ENCODE measurements around the gene PHLDB2. TPM values are rescaled to one million over a fixed set of nuclear protein-coding genes. Genes with fewer than 3 reads are reported as not detected.

Gene PHLDB2
- total and polyA plus RNA-seq, 10 of the 15 experiments (the other 5 are each of a cell fraction or from before 2014, with no cell fraction given), result 0.03 to 0.67 (median 0.40) TPM

GRCh38 chr3:112013058-112013783 is 154.2 kb downstream of the PHLDB2 start:
- ChIA-PET RAD21 (ENCODE audit: unreplicated experiment) (interaction anchor here (0.5 to 6.0 kb wide), 43 partner anchors 10 to 345 kb away, joined by 3 to 158 read pairs (median 4); partner anchors contain the start of genes ABHD10, PHLDB2 and TAGLN3), SMC1A (ENCODE audit: uncharacterized antibody, unreplicated experiment) (interaction anchor here (0.5 to 15.1 kb wide), 51 partner anchors 10 to 435 kb away, joined by 3 to 417 read pairs (median 4); partner anchors contain the start of genes ABHD10, TAGLN3 and TMPRSS7), CTCF (interaction anchor here (0.6 to 10.9 kb wide), 68 partner anchors 10 to 569 kb away, joined by 3 to 467 read pairs (median 5); partner anchors contain the start of genes ABHD10, PHLDB2, TAGLN3 and TMPRSS7), POLR2A (interaction anchor here (0.6 to 2.5 kb wide), 5 partner anchors 9 to 305 kb away, joined by 3 to 9 read pairs (median 8); partner anchors contain the start of gene ABHD10)
- Histone ChIP-seq H3K79me2 (ENCODE audit: control insufficient read depth, insufficient read depth, low read length) (no peaks in the 10 kb centered on the region), H3K4me2 (ENCODE audit: control insufficient read depth, insufficient read depth) (no peak overlapping the region), H3K36me3 (ENCODE audit: control insufficient read depth in 2 of 2, insufficient read depth in 2 of 2, low read length in 1 of 2) (no peaks in the 10 kb centered on the region), H3K4me3 (no peak overlapping the region), H3K9me3 (replicated peaks; ENCODE audit: control insufficient read depth, insufficient read depth, low read length) (no peaks in the 10 kb centered on the region), H3K4me1 (ENCODE audit: control insufficient read depth, insufficient read depth, low read length) (no peaks in the 10 kb centered on the region), H3K27ac (ENCODE audit: control insufficient read depth, insufficient read depth) (no peak overlapping the region), H3K9ac (ENCODE audit: control insufficient read depth, insufficient read depth, low read length) (no peak overlapping the region), H4K20me1 (ENCODE audit: control insufficient read depth, insufficient read depth) (no peaks in the 10 kb centered on the region), H2AFZ (ENCODE audit: control insufficient read depth, low read depth, low read length) (peak overlapping the region; percentile 79), H3K27me3 (replicated peaks in 1 of 2; ENCODE audit: control insufficient read depth in 2 of 2, insufficient read depth in 2 of 2, low read length in 1 of 2) (no peaks in the 10 kb centered on the region; a peak in 1 of 4 replicates)
- FAIRE-seq (peak; percentile 95), ATAC-seq (peak; percentile 94), DNase-seq (ENCODE audit: low read depth, low spot score) (no peak)
- intact Hi-C loops (cut with micrococcal nuclease; ENCODE audit: unreplicated experiment) (loop anchor here (1.0 kb wide), 3 partner anchors 24 to 296 kb away; no protein-coding TSS in a partner anchor), in situ Hi-C loops (cut with MboI) (no loop called here)
- 29% methylated on average over 19 of the region's 19 CpGs for WGBS (ENCODE audit: insufficient coverage, insufficient replicate concordance, low lambda C conversion rate, missing lambda C conversion rate)
- no TSS peak for BruUV-seq (replicated peaks)
- TF ChIP-seq JUND (IDR thresholded peaks at IDR 0.05; ENCODE audit: low read depth, low read length), result no peak
- TF ChIP-seq ATF2 (IDR thresholded peaks at IDR 0.05; ENCODE audit: low read length), result no peak
- TF ChIP-seq SREBF2 (IDR thresholded peaks at IDR 0.05; ENCODE audit: low read length), result no peak
- no peak for TF ChIP-seq TARDBP (IDR thresholded peaks at IDR 0.05; ENCODE audit: borderline replicate concordance)
- TF ChIP-seq E2F8 (IDR thresholded peaks at IDR 0.05; ENCODE audit: low read depth, partially characterized antibody), result no peak
- TF ChIP-seq TBL1XR1 (IDR thresholded peaks at IDR 0.05; ENCODE audit: low read depth, low read length), result no peak
- peak; percentile 81 for TF ChIP-seq RAD21 (IDR thresholded peaks at IDR 0.05; ENCODE audit: insufficient read depth, low read depth, low read length)
- TF ChIP-seq ZZZ3 (IDR thresholded peaks at IDR 0.05; ENCODE audit: control insufficient read depth, insufficient read length, low read depth), result no peak
- TF ChIP-seq SMARCA5 (IDR thresholded peaks at IDR 0.05), result 0 out of 2 replicates have a peak, but pooled peaks have one; percentile 24
- TF ChIP-seq MEF2A (IDR thresholded peaks at IDR 0.05; ENCODE audit: insufficient read depth, low read depth, low read length), result no peak
- no peak for TF ChIP-seq BRCA1 (IDR thresholded peaks at IDR 0.05; ENCODE audit: low read depth, low read length)
- TF ChIP-seq ATF7 (IDR thresholded peaks at IDR 0.05; ENCODE audit: low read depth), result no peak
- TF ChIP-seq SUPT20H (IDR thresholded peaks at IDR 0.05; ENCODE audit: borderline replicate concordance, control insufficient read depth, low read depth, low read length), result no peak
- no peak for TF ChIP-seq ZNF207 (IDR thresholded peaks at IDR 0.05; ENCODE audit: borderline replicate concordance)
- TF ChIP-seq USF2 (IDR thresholded peaks at IDR 0.05; ENCODE audit: borderline replicate concordance, low read depth, low read length), result no peak
- TF ChIP-seq MYB (IDR thresholded peaks at IDR 0.05; ENCODE audit: borderline replicate concordance, low read depth, low read length), result no peak
